HG02840 (cell line): ENCODE measurements around the gene SNRPD1.
"Not testable (repeated sequence)": the region's sequence is repeated elsewhere in the genome, so short reads cannot be mapped to it uniquely, and the experiment has no call there.

Experiments
- ATAC-seq: cut with Tn5 transposase; IDR thresholded peaks from one replicate; pipeline ENCODE4 v1.9.1; 2021; ENCODE audit warnings: mild to moderate bottlenecking, moderate library complexity, moderate number of reproducible peaks; ENCODE audit not compliant: unreplicated experiment, low FRiP score

The SNRPD1 gene

GRCh38 chr18:21634588-21635199, 22.6 kb downstream of the SNRPD1 start:
- no peak for ATAC-seq

DNA sequence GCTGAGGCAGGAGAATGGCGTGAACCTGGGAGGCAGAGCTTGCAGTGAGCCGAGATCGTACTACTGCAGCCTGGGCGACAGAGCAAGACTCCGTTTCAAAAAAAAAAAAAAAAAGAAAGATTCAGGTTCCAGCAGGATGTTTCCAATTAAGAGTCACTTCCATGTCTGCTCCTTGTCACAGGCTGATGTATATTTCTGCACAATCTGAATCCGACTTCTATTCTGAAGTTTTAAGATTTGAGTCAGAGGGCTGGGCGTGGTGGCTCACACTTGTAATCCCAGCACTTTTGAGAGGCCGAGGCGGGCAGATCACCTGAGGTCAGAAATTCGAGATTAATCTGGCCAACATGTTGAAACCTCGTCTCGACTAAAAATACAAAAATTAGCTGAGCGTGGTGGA, 24.7 kb downstream of the SNRPD1 start:
- no peak for ATAC-seq

DNA sequence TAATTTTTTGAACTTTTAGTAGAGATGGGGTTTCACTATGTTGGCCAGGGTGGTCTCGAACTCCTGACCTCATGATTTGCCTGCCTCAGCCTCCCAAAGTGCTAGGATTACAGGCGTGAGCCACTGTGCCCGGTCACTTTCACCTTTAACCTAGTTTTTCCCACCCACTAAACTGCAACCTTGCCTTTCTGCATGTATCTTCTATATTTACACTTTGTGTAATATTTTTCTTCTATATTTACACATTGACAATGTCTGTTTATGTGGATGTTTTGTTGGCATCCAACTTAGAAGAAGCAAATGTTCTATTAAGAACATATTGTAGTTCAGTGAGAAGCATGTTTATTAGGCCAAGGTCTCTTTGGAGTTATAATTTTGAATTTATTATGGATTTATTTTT, 26.7 kb downstream of the SNRPD1 start:
- ATAC-seq: no peak

- ATAC-seq: not testable (repeated sequence)
Observed at GRCh38 chr18:21640375-21640774, 28.3 kb downstream of the SNRPD1 start.

- no peak for ATAC-seq
Observed at GRCh38 chr18:21650311-21650710, 38.2 kb downstream of the SNRPD1 start.

GRCh38 chr18:21652073-21652472, 40.0 kb downstream of the SNRPD1 start:
- no peak for ATAC-seq

DNA sequence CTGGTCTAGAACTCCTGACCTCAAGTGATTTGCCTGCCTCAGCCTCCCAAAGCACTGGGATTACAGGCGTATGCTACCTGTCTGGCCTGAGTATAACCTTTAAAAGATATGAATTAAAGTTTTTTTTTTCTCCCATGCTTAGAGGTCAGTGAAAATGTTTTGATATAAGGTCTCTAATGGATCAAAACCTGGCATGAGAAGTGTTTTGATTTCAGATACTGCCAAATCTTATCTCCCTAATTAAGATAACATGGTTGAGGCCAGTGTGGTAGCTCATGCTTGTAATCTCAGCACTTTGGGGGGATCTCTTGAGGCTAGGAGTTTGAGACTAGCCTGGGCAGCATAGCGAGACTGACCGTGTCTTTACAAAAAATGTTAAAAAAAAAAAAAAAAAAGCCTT, 41.2 kb downstream of the SNRPD1 start:
- ATAC-seq: no peak

DNA sequence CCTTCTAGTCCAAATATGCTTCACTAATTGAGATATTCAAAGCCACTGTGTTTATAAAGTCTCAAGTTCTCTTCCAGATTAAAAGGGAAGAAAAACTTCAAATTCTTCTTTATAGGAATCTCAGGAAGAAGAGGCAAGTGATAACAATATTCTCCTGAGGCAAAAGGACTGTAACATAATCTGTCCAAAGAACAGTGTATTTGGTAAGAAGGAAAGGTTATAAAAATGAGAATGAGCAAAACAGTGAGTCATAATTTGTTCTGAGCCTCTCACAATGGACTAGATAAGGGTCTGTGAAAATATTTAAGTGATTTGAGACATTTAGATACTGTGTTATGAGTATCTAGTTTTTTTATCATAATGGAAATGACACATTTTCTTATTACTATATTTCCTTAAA, 44.3 kb downstream of the SNRPD1 start:
- no peak for ATAC-seq

- no peak for ATAC-seq
Observed at GRCh38 chr18:21660078-21660477, 48.0 kb downstream of the SNRPD1 start.

DNA sequence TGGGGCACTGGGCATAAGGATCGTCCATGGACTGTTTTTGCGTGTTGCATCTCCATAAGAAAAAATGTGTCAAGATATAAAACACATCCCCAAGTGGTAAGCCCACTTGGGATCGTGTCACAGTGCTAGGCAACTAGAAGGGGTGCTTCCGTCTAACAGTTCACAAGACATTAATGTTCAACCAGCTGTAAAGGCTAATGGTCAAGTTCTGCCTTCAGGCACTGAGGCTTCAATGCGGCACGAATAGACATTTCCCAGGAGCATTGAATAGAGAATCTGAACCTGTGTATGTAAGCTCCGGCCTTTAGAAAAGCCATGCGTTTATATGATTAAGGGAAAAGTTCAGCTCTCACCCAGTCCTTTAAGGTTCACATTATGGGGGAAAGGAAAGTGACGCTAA, 50.5 kb downstream of the SNRPD1 start:
- ATAC-seq: no peak

DNA sequence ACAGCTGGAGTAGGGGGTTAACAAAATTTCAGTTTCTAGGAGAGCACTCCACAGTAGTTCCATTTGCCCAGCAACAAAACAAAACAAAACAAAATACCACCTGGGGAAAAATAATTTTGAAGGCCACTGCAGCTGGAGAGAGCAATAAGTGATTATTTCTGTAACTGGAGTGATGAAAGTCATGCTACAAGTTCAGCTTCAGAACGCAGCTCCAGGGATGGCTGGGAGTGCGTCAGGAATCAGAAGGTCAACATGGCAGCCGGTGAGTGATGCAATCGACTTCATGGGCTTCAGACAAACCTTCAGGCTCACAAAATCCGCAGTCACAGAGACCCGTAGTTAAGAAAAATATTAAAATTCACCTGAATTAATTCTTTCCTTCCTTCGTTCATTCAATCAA, 51.5 kb downstream of the SNRPD1 start:
- no peak for ATAC-seq

- ATAC-seq: no peak
Observed at GRCh38 chr18:21664069-21664468, 52.0 kb downstream of the SNRPD1 start.

- ATAC-seq: no peak
Observed at GRCh38 chr18:21669736-21670285, 57.7 kb downstream of the SNRPD1 start.

DNA sequence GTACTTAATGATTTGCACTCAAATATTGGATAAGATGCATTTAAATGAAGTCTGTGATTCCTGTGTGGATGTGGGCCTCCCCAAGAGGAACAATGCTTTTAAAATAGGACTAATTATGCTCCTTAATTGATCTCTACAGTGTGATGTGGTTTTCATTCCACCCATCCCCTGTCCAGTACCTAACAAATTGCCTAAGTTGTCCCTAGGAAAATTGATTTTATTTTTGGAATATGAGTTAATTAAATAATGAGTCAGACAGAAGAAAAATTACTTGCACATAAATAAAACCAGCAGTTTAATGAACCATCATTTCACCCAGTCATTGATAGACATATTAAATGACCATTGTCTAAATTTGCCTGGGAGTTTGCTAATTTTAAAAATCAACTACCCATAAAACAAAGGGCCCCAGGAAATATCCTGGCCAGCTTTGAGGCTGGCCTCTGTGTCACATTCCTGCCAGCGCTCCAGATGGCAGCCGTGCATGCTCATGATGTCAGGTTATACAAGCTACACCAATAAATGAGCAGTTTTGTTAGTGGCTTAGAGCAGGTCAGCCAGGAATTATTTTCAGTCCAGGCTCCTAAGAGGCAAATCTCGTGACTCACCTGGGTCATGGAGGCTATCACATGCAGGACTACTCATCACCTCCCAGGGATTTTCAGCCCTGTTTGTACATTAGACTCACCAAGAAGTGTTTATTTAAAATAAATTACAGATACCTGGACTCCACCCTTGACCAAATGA, 60.6 kb downstream of the SNRPD1 start:
- ATAC-seq: no peak

GRCh38 chr18:21675354-21675753, 63.2 kb downstream of the SNRPD1 start:
- ATAC-seq: not testable (repeated sequence)

- no peak for ATAC-seq
Observed at GRCh38 chr18:21678859-21679258, 66.7 kb downstream of the SNRPD1 start.

- ATAC-seq: no peak
Observed at GRCh38 chr18:21680161-21680560, 68.0 kb downstream of the SNRPD1 start.

GRCh38 chr18:21682371-21683051, 70.4 kb downstream of the SNRPD1 start:
- ATAC-seq: peak; percentile 41
